Measurements from ENCODE around the gene STIM1.

- TF ChIP-seq CTCF (IDR thresholded peaks at IDR 0.05 in 2 of 3, conservative IDR thresholded peaks at IDR 0.05 in 1 of 3; ENCODE audit: control insufficient read depth in 2 of 3, extremely low read depth in 1 of 3, insufficient read depth in 1 of 3, low read depth in 3 of 3, low read length in 3 of 3) (no peak), PBX3 (IDR thresholded peaks at IDR 0.05; ENCODE audit: insufficient replicate concordance, low read depth, low read length) (no peak), NR2C1 (IDR thresholded peaks at IDR 0.05) (no peak), USF1 (IDR thresholded peaks at IDR 0.05; ENCODE audit: borderline replicate concordance, extremely low read length, insufficient read depth, low read depth, low read length) (no peak), POLR2A (IDR thresholded peaks at IDR 0.05; ENCODE audit: low read depth, low read length) (no peak), HCFC1 (IDR thresholded peaks at IDR 0.05; ENCODE audit: low read length) (no peak), EGR1 (IDR thresholded peaks at IDR 0.05; ENCODE audit: borderline replicate concordance in 1 of 2, low read depth in 2 of 2, low read length in 2 of 2) (no peak)
- TF ChIP-seq, protein P1, sequence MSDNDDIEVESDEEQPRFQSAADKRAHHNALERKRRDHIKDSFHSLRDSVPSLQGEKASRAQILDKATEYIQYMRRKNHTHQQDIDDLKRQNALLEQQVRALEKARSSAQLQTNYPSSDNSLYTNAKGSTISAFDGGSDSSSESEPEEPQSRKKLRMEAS (IDR thresholded peaks at IDR 0.05; ENCODE audit: low read depth, low read length), result no peak
- TF ChIP-seq, protein P2, sequence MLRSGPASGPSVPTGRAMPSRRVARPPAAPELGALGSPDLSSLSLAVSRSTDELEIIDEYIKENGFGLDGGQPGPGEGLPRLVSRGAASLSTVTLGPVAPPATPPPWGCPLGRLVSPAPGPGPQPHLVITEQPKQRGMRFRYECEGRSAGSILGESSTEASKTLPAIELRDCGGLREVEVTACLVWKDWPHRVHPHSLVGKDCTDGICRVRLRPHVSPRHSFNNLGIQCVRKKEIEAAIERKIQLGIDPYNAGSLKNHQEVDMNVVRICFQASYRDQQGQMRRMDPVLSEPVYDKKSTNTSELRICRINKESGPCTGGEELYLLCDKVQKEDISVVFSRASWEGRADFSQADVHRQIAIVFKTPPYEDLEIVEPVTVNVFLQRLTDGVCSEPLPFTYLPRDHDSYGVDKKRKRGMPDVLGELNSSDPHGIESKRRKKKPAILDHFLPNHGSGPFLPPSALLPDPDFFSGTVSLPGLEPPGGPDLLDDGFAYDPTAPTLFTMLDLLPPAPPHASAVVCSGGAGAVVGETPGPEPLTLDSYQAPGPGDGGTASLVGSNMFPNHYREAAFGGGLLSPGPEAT (IDR thresholded peaks at IDR 0.05; ENCODE audit: low read depth), result no peak
- TF ChIP-seq, protein P3, sequence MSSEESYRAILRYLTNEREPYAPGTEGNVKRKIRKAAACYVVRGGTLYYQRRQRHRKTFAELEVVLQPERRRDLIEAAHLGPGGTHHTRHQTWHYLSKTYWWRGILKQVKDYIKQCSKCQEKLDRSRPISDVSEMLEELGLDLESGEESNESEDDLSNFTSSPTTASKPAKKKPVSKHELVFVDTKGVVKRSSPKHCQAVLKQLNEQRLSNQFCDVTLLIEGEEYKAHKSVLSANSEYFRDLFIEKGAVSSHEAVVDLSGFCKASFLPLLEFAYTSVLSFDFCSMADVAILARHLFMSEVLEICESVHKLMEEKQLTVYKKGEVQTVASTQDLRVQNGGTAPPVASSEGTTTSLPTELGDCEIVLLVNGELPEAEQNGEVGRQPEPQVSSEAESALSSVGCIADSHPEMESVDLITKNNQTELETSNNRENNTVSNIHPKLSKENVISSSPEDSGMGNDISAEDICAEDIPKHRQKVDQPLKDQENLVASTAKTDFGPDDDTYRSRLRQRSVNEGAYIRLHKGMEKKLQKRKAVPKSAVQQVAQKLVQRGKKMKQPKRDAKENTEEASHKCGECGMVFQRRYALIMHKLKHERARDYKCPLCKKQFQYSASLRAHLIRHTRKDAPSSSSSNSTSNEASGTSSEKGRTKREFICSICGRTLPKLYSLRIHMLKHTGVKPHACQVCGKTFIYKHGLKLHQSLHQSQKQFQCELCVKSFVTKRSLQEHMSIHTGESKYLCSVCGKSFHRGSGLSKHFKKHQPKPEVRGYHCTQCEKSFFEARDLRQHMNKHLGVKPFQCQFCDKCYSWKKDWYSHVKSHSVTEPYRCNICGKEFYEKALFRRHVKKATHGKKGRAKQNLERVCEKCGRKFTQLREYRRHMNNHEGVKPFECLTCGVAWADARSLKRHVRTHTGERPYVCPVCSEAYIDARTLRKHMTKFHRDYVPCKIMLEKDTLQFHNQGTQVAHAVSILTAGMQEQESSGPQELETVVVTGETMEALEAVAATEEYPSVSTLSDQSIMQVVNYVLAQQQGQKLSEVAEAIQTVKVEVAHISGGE (CRISPR knock-in tag; IDR thresholded peaks at IDR 0.05), result no peak
Measured at GRCh38 chr11:4084406-4085125, 229.1 kb downstream of the STIM1 start.

Measured in GM12878 (cell line).